HFF-Myc (cell line): ENCODE results near the gene PHYHD1.

ENCODE experiments used
- DNase-seq: peaks from one replicate; pipeline ENCODE4 v3.0.0-alpha.2; 2011; ENCODE audit warnings: low read depth; ENCODE audit errors: extremely low read depth
- H3K4me3 ChIP-seq: replicated peaks from 2 replicates; pipeline ENCODE4 v1.5.1; 2011; ENCODE audit warnings: low read depth, mild to moderate bottlenecking, control low read depth, low read length
- CTCF ChIP-seq: IDR thresholded peaks from 2 replicates; pipeline ENCODE4 v1.5.1; 2012; ENCODE audit warnings: mild to moderate bottlenecking, low read depth, low read length, control low read depth; ENCODE audit errors: missing control alignments

Gene PHYHD1

GRCh38 chr9:128893354-128893753 lies 27.4 kb upstream of the PHYHD1 start:
- no peak overlapping the region for H3K4me3 ChIP-seq
- TF ChIP-seq CTCF: no peak
- DNase-seq: no peak

GRCh38 chr9:128894764-128895163 lies 26.0 kb upstream of the PHYHD1 start:
- H3K4me3 ChIP-seq: no peak overlapping the region
- no peak for TF ChIP-seq CTCF
- no peak for DNase-seq

- H3K4me3 ChIP-seq: no peak overlapping the region
- DNase-seq: no peak
- TF ChIP-seq CTCF: no peak
Observed at GRCh38 chr9:128895556-128895955, 25.2 kb upstream of the PHYHD1 start.

GRCh38 chr9:128898382-128898781 lies 22.4 kb upstream of the PHYHD1 start:
- no peak for TF ChIP-seq CTCF
- no peak overlapping the region for H3K4me3 ChIP-seq

GRCh38 chr9:128898845-128899565 lies 21.8 kb upstream of the PHYHD1 start:
- no peak for DNase-seq
- no peak for TF ChIP-seq CTCF
- no peak overlapping the region for H3K4me3 ChIP-seq

More at GRCh38 chr9:128898382-128898781, 22.4 kb upstream of the PHYHD1 start:
- no peak for DNase-seq

GRCh38 chr9:128899566-128900322 lies 21.0 kb upstream of the PHYHD1 start:
- no peak for DNase-seq
- no peak overlapping the region for H3K4me3 ChIP-seq
- no peak for TF ChIP-seq CTCF
